Parathyroid adenoma (tissue), 2 donors: ENCODE results near the gene SLC25A29.

Experiments used
- H2AFZ ChIP-seq: fragments of 300-600 bp; sonication (generic); one replicate; pipeline ENCODE4 v1.7.0; 2017; ENCODE audit warnings: antibody characterized with exemption, mild to moderate bottlenecking
- H3K27ac ChIP-seq: fragments of 300-600 bp; sonication (generic); one replicate; pipeline ENCODE4 v1.7.0; 2017
- H3K27me3 ChIP-seq: fragments of 300-600 bp; sonication (generic); one replicate; pipeline ENCODE4 v1.7.0; 2017; ENCODE audit warnings: low read length; ENCODE audit not compliant: control insufficient read depth, insufficient read depth
- H3K36me3 ChIP-seq: fragments of 300-600 bp; sonication (generic); one replicate; pipeline ENCODE4 v1.7.0; 2017; ENCODE audit warnings: low read length; ENCODE audit not compliant: control insufficient read depth, insufficient read depth
- H3K4me1 ChIP-seq: fragments of 300-600 bp; sonication (generic); one replicate; pipeline ENCODE4 v1.7.0; 2017; ENCODE audit warnings: control low read depth
- H3K4me2 ChIP-seq: fragments of 300-600 bp; sonication (generic); one replicate; pipeline ENCODE4 v1.7.0; 2017; ENCODE audit warnings: low read length
- H3K4me3 ChIP-seq: fragments of 300-600 bp; sonication (generic); one replicate; pipeline ENCODE4 v1.7.0; 2017; ENCODE audit warnings: low read depth, low read length
- H3K79me2 ChIP-seq: fragments of 300-600 bp; sonication (generic); one replicate; pipeline ENCODE4 v1.7.0; 2017; ENCODE audit warnings: control low read depth
- H3K9ac ChIP-seq: fragments of 300-600 bp; sonication (generic); one replicate; pipeline ENCODE4 v1.7.0; 2017; ENCODE audit warnings: mild to moderate bottlenecking
- H3K9me3 ChIP-seq: fragments of 300-600 bp; sonication (generic); one replicate; pipeline ENCODE4 v1.7.0; 2017; ENCODE audit warnings: low read length; ENCODE audit not compliant: control insufficient read depth
- TF ChIP-seq, protein P1 (sequence below): fragments of 300-600 bp; sonication (generic); IDR thresholded peaks from one replicate; pipeline ENCODE4 v1.7.0; 2017; ENCODE audit warnings: antibody characterized with exemption, mild to moderate bottlenecking
- donor health status: primary hyperparathyroidism.

Gene SLC25A29

DNA sequence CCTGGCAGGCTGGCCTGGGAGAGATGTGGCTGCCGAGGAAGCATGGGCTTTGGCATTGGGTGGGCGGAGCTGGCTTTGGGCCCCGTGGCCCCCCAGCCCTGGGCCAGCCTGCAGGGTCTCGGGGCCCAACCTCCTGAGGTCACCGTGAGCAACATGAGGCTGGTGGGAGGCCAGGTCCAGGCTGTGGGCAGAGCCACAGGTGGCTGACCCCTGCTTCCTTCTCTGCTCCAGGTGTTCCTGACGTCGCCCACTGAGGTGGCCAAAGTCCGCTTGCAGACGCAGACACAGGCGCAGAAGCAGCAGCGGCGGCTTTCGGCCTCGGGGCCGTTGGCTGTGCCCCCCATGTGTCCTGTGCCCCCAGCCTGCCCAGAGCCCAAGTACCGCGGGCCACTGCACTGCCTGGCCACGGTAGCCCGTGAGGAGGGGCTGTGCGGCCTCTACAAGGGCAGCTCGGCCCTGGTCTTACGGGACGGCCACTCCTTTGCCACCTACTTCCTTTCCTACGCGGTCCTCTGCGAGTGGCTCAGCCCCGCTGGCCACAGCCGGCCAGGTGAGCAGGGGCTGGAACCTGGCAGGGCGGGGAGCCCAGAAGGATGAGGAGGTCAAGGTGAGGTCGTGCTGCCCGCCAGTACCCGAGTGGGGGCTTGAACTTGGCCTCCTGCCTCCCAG, 22.4 kb upstream of the SLC25A29 start:
- Histone ChIP-seq H3K4me2 (no peak overlapping the region), H3K79me2 (no peaks in the 10 kb centered on the region), H2AFZ (no peak overlapping the region), H3K4me3 (no peak overlapping the region), H3K9me3 (no peaks in the 10 kb centered on the region), H3K36me3 (no peaks in the 10 kb centered on the region), H3K27me3 (no peaks in the 10 kb centered on the region), H3K27ac (no peak overlapping the region), H3K9ac (no peak overlapping the region), H3K4me1 (no peaks in the 10 kb centered on the region)
- TF ChIP-seq, protein P1, sequence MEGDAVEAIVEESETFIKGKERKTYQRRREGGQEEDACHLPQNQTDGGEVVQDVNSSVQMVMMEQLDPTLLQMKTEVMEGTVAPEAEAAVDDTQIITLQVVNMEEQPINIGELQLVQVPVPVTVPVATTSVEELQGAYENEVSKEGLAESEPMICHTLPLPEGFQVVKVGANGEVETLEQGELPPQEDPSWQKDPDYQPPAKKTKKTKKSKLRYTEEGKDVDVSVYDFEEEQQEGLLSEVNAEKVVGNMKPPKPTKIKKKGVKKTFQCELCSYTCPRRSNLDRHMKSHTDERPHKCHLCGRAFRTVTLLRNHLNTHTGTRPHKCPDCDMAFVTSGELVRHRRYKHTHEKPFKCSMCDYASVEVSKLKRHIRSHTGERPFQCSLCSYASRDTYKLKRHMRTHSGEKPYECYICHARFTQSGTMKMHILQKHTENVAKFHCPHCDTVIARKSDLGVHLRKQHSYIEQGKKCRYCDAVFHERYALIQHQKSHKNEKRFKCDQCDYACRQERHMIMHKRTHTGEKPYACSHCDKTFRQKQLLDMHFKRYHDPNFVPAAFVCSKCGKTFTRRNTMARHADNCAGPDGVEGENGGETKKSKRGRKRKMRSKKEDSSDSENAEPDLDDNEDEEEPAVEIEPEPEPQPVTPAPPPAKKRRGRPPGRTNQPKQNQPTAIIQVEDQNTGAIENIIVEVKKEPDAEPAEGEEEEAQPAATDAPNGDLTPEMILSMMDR = no peak

DNA sequence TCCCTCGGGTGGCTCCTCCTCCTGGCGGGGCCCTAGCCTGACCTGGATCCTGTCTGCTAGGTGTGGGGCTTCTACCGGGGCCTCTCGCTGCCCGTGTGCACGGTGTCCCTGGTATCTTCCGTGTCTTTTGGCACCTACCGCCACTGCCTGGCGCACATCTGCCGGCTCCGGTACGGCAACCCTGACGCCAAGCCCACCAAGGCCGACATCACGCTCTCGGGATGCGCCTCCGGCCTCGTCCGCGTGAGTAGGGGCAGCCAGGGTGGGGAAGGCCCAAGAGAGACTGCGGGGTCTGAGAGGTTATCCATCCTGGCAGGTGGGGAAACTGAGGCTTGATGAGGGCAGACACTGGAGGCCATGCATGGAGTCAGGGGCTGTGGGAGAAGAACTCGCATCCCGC, 20.9 kb upstream of the SLC25A29 start:
- no peak overlapping the region for H3K9ac ChIP-seq
- no peaks in the 10 kb centered on the region for H3K9me3 ChIP-seq
- no peaks in the 10 kb centered on the region for H3K27me3 ChIP-seq
- H3K27ac ChIP-seq = no peak overlapping the region
- H2AFZ ChIP-seq = no peak overlapping the region
- TF ChIP-seq, protein P1 = no peak
- no peaks in the 10 kb centered on the region for H3K79me2 ChIP-seq
- no peak overlapping the region for H3K4me3 ChIP-seq
- H3K4me1 ChIP-seq = no peaks in the 10 kb centered on the region
- H3K4me2 ChIP-seq = no peak overlapping the region
- H3K36me3 ChIP-seq = no peaks in the 10 kb centered on the region

DNA sequence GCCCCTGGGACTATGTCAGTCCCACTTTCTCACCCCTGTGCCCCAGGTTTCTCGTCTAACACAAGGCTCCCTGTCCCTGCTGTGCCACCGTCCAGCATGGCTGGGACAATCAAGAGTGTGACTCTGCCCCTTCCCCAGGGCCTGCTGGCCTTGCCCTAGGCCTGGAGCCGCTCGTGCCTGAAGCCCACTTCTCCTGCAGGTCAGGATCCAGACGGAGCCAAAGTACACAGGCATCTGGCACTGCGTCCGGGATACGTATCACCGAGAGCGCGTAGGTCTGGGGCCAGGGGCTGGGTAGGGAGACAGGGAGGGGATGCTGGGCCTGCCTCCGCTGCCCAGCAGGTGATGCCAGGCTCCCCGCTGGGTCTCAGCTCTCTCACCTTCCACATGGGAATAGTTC, 19.7 kb upstream of the SLC25A29 start:
- Histone ChIP-seq H3K4me2 (no peak overlapping the region), H2AFZ (no peak overlapping the region), H3K4me3 (no peak overlapping the region), H3K9me3 (no peaks in the 10 kb centered on the region), H3K27me3 (no peaks in the 10 kb centered on the region), H3K4me1 (no peaks in the 10 kb centered on the region), H3K27ac (no peak overlapping the region), H3K79me2 (no peaks in the 10 kb centered on the region), H3K9ac (no peak overlapping the region), H3K36me3 (no peaks in the 10 kb centered on the region)
- TF ChIP-seq, protein P1 = no peak

DNA sequence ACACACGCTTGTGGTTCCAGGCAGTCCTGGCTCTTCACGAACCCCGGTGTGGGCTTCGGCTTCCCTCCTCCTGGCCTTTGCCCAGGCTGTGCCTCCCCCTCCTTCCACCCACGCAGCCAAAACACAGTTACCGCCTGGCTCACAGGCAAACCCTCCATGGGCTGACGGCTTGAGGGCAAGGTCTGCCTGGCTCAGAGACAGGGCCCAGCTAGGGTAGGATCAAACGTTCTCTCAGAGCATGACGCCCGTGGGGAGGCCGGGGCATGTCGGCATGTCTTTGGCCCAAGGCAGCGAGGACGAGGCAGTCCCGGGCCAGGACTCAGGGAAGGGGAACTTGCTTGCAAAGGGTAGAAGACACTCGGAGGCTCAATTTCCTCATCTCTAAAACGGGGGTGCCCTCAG, 19.0 kb upstream of the SLC25A29 start:
- Histone ChIP-seq H3K4me1 (no peaks in the 10 kb centered on the region), H3K9ac (no peak overlapping the region), H3K9me3 (no peaks in the 10 kb centered on the region)

More for the DNA sequence above, 19.0 kb upstream of the SLC25A29 start:
- Histone ChIP-seq H3K27ac (no peak overlapping the region), H2AFZ (no peak overlapping the region), H3K4me2 (no peak overlapping the region), H3K27me3 (no peaks in the 10 kb centered on the region), H3K79me2 (no peaks in the 10 kb centered on the region), H3K4me3 (no peak overlapping the region), H3K36me3 (no peaks in the 10 kb centered on the region)
- TF ChIP-seq, protein P1 = no peak
